Cardiac muscle cell (in vitro differentiated cells and primary cell): ENCODE results near the gene PARN. TPM values are rescaled to one million over a fixed set of nuclear protein-coding genes. Genes with fewer than 3 reads are reported as not detected.

Experiments used
- DNase-seq, 2 donors: peaks; one replicate each; pipeline versions ENCODE4 v3.0.0 to v3.0.0-alpha.2; 2010 to 2017; ENCODE audit warnings: low read depth in 1 of 2, low spot score in 1 of 2
- H3K27ac ChIP-seq: fragments of 200-600 bp; sonication (generic); 2 replicates; pipeline ENCODE4 v1.5.1; 2016
- H3K27me3 ChIP-seq: fragments of 200-600 bp; sonication (generic); 2 replicates; pipeline ENCODE4 v1.6.0; 2016; ENCODE audit warnings: control low read depth
- H3K36me3 ChIP-seq: fragments of 200-600 bp; sonication (generic); 2 replicates; pipeline ENCODE4 v1.5.1; 2016; ENCODE audit warnings: control low read depth
- H3K4me1 ChIP-seq: fragments of 200-600 bp; sonication (generic); 2 replicates; pipeline ENCODE4 v1.8.1; 2017; ENCODE audit warnings: low read depth, mild to moderate bottlenecking, mixed run types
- H3K4me3 ChIP-seq: fragments of 200-600 bp; sonication (generic); 2 replicates; pipeline ENCODE4 v1.5.1; 2016; ENCODE audit warnings: mild to moderate bottlenecking
- H3K9me3 ChIP-seq: fragments of 200-600 bp; sonication (generic); 2 replicates; pipeline ENCODE4 v1.5.1; 2017; ENCODE audit warnings: low read depth, mild to moderate bottlenecking, control low read depth
- polyA plus RNA-seq: library from polyadenylated mRNA; unstranded; fragments of >200 nt; fragmentation: Nextera tagmentation; extraction: Ambion mirVana; gene quantifications from 2 replicates; pipeline ENCODE4 v1.2.1, GENCODE V29; 2016
- total RNA-seq: library from RNA; depleted of rRNA; stranded (reverse); fragments of >200 nt; gene quantifications from 2 replicates; pipeline ENCODE4 v1.2.3, GENCODE V29; 2016
- TF ChIP-seq, protein P1 (sequence below): IDR thresholded peaks from 2 replicates; pipeline ENCODE4 v1.5.1; 2012; ENCODE audit warnings: low read depth, mild to moderate bottlenecking, low read length

Gene PARN
- total and polyA plus RNA-seq, 2 experiments from 2014 or later = 22.4 to 36.3 TPM

DNA sequence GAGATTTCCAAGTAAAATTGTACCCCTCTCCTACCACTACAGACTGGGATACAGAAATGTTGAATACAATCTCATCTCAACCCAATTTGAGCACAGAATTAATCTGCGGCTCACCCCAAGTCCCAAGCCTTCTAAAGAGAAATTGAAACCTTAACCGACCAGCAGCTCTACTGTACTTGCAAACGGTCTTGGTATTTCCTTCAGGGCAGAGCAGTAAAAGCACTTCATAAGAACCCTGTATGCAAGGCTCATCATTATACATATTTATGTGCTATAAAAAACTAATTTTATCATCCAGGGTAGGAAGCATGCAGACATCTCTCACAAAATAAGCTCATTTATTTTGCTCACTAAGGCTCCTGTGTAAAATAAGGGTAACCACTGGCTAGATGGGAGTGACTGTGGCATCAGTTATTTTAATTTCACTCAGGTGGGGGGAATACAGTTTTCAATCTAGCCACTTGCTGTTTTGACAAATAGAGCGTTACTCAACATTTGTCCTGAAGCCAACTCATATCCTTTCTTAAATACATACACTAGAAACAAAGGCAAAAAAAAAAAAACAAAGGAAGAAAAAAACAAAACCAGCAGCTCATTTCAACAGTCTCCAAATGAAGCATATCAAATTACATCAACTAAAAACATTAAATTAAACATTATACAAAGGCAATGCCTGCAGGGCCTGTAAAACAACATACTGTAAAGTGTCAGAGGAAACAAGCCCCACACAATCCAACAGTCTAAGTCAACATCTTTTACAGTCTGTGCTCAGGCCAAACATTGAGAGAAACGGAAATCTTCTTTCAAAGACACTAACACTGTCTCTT is 65.0 kb downstream of the PARN start:
- TF ChIP-seq, protein P1, sequence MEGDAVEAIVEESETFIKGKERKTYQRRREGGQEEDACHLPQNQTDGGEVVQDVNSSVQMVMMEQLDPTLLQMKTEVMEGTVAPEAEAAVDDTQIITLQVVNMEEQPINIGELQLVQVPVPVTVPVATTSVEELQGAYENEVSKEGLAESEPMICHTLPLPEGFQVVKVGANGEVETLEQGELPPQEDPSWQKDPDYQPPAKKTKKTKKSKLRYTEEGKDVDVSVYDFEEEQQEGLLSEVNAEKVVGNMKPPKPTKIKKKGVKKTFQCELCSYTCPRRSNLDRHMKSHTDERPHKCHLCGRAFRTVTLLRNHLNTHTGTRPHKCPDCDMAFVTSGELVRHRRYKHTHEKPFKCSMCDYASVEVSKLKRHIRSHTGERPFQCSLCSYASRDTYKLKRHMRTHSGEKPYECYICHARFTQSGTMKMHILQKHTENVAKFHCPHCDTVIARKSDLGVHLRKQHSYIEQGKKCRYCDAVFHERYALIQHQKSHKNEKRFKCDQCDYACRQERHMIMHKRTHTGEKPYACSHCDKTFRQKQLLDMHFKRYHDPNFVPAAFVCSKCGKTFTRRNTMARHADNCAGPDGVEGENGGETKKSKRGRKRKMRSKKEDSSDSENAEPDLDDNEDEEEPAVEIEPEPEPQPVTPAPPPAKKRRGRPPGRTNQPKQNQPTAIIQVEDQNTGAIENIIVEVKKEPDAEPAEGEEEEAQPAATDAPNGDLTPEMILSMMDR = no peak
- Histone ChIP-seq H3K4me3 (no peak overlapping the region), H3K27me3 (no peaks in the 10 kb centered on the region), H3K4me1 (no peaks in the 10 kb centered on the region), H3K27ac (no peak overlapping the region), H3K36me3 (no peaks in the 10 kb centered on the region), H3K9me3 (no peaks in the 10 kb centered on the region)
- peak in 1 of 2 donors; percentile 57 for DNase-seq

DNA sequence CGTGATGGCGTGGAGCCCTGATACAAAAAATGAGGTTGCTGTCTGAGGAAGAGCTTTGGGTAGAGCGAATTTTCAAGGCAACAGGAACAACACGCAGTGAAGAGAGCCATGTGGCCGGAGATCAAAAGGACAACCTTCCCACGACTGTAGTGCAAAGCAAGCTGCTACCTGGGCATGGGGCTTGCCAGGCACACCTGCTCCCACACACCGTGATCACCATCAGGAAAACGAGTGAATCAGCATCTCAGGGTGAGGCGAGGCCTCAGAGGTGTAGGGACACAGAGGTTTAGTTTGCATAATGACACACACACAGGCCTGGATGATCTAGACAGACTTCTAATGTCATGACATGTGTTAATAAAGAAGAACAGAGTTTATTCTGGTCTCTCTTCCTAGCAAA is 65.7 kb downstream of the PARN start:
- Histone ChIP-seq H3K27ac (no peak overlapping the region), H3K4me3 (no peak overlapping the region)

DNA sequence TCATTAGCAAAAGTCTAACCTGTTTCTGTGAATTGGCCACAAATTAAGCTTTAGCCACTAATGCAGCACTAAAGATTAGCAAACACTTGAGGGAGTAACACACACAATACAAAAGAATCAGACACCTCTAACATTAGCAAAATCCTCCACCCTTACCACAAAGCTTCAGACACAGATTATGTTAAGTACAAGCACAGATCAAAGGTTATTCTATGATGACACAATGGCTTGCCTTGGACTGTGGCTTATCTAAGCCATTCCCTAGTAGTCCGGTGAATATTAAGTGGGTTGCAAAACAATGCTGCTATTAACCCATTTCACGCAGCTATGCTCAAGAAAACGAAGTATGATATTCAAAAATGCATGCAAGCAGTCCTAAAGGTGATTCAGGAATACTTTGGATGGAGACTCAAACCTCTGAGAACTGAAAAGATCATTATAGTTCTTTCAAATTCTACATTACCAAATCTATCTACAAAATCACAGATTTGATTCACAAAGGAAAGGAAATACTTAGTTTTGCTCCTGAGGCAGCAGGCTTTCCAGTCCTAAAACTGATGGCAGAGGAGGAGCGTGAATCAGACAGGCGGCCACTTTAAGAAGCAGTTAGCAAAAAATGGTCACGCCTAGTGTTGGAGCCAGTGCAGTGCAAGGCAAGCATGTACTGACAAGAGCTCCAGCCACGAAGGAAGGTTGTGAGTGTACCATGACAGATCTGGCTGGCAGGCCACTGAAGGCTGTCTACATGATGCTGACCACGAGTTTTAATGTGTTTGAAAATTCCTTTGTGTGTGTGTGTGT is 67.2 kb downstream of the PARN start:
- TF ChIP-seq, protein P1 = peak; percentile 27
- H3K9me3 ChIP-seq = no peaks in the 10 kb centered on the region
- H3K27ac ChIP-seq = no peak overlapping the region
- peak; percentile 40 to 63 for DNase-seq
- H3K36me3 ChIP-seq = no peaks in the 10 kb centered on the region
- no peak overlapping the region for H3K4me3 ChIP-seq
- H3K27me3 ChIP-seq = no peaks in the 10 kb centered on the region
- H3K4me1 ChIP-seq = no peaks in the 10 kb centered on the region

More for the DNA sequence above, 65.7 kb downstream of the PARN start:
- Histone ChIP-seq H3K27me3 (no peaks in the 10 kb centered on the region), H3K9me3 (no peaks in the 10 kb centered on the region), H3K36me3 (no peaks in the 10 kb centered on the region), H3K4me1 (no peaks in the 10 kb centered on the region)
- TF ChIP-seq, protein P1 = no peak
- DNase-seq = no peak

DNA sequence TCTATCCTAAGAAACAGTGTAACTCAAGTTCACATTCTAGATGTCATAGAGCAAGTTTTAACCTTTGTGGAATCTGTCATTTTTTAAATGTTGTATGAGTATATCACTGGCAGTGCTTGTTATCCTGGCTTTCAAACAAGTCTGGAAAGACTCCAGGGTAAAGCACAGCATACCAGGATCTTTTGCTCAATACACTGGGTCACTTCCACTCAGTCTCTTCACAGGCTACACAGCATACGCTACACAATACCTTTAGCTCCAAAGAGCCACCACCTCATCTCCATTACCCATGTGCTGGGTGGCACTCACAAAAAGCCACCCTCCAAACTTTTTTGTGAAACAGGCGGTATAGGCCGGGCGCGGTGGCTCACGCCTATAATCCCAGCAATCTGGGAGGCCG is 69.5 kb downstream of the PARN start:
- no peaks in the 10 kb centered on the region for H3K4me1 ChIP-seq
- TF ChIP-seq, protein P1 = no peak
- peak in 1 of 2 donors; percentile 58 for DNase-seq
- H3K4me3 ChIP-seq = no peak overlapping the region
- no peaks in the 10 kb centered on the region for H3K27me3 ChIP-seq
- no peak overlapping the region for H3K27ac ChIP-seq
- no peaks in the 10 kb centered on the region for H3K9me3 ChIP-seq
- no peaks in the 10 kb centered on the region for H3K36me3 ChIP-seq

DNA sequence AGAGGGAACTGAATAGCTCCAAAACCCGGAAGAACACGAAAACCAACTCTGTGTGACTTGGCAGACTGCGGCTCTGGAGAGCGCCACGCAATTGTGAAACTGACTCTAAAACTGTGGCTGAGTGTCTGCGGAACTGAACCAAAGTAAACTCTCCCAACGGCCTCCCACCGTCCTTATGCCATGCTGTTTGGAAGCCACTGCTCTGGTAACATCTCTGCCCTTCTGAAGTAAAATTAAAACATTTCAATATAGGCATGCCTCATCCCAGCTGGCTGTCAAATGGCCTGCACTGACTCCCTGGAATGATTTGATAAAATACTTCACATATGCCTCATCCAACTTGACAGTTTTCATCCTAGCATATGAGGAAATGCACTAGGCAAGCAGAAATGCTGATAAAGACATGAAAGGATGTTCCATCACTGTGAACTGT is 70.2 kb downstream of the PARN start:
- peak overlapping the region; percentile 39 for H3K27ac ChIP-seq
- peak in 1 of 2 donors; percentile 55 for DNase-seq
- no peak overlapping the region for H3K4me3 ChIP-seq
- no peaks in the 10 kb centered on the region for H3K9me3 ChIP-seq
- TF ChIP-seq, protein P1 = no peak
- H3K27me3 ChIP-seq = no peaks in the 10 kb centered on the region
- H3K36me3 ChIP-seq = no peaks in the 10 kb centered on the region
- H3K4me1 ChIP-seq = no peaks in the 10 kb centered on the region
